AG09309 (cell line): ENCODE measurements around the gene RPL15.

Experiments
- DNase-seq: peaks from one replicate; pipeline ENCODE4 v3.0.0-alpha.2; 2010; ENCODE audit warnings: low read depth
- H3K4me3 ChIP-seq: 2 replicates; pipeline ENCODE4 v1.5.1; 2011; ENCODE audit warnings: mild to moderate bottlenecking, low read depth, low read length, moderate library complexity; ENCODE audit not compliant: control insufficient read depth
- CTCF ChIP-seq: IDR thresholded peaks from 2 replicates; pipeline ENCODE4 v1.5.1; 2011; ENCODE audit warnings: mild to moderate bottlenecking, low read depth, low read length, inconsistent platforms; ENCODE audit not compliant: insufficient read depth, control insufficient read depth; ENCODE audit errors: missing control alignments

The RPL15 gene

GRCh38 chr3:23889386-23889785 lies 27.5 kb upstream of the RPL15 start:
- TF ChIP-seq CTCF = no peak
- H3K4me3 ChIP-seq = no peak overlapping the region
- DNase-seq = no peak

- TF ChIP-seq CTCF = no peak
- H3K4me3 ChIP-seq = no peak overlapping the region
- no peak for DNase-seq
Measured at GRCh38 chr3:23889950-23890349, 27.0 kb upstream of the RPL15 start.

- no peak for DNase-seq
- no peak overlapping the region for H3K4me3 ChIP-seq
- TF ChIP-seq CTCF = no peak
Measured at GRCh38 chr3:23894254-23895061, 22.5 kb upstream of the RPL15 start.

- TF ChIP-seq CTCF = no peak
- no peak overlapping the region for H3K4me3 ChIP-seq
- DNase-seq = no peak
Measured at GRCh38 chr3:23895181-23895580, 21.8 kb upstream of the RPL15 start.

- no peak for DNase-seq
- H3K4me3 ChIP-seq = no peak overlapping the region
- no peak for TF ChIP-seq CTCF
Measured at GRCh38 chr3:23900744-23901143, 16.2 kb upstream of the RPL15 start.

- no peak for DNase-seq
- TF ChIP-seq CTCF = no peak
- no peak overlapping the region for H3K4me3 ChIP-seq
Measured at GRCh38 chr3:23904545-23904944, 12.4 kb upstream of the RPL15 start.

- no peak for DNase-seq
- TF ChIP-seq CTCF = no peak
Measured at GRCh38 chr3:23909341-23909740, 7.6 kb upstream of the RPL15 start.

More at GRCh38 chr3:23909341-23909740, 7.6 kb upstream of the RPL15 start:
- H3K4me3 ChIP-seq = no peak overlapping the region
